Uterus (tissue), 4 donors: Measurements from ENCODE around the gene INTS4. TPM values are rescaled to one million over a fixed set of nuclear protein-coding genes. Genes with fewer than 3 reads are reported as not detected.
"Not testable (repeated sequence)": the region's sequence is repeated elsewhere in the genome, so short reads cannot be mapped to it uniquely, and the experiment has no call there.

Source experiments
- DNase-seq, 2 donors: peaks; one replicate each; pipeline ENCODE4 v3.0.0-alpha.2; 2019 to 2020
- H3K27ac ChIP-seq, 2 donors: fragments of 200-600 bp; sonication (generic); 1 replicate in 1 of 2; 2 replicates in 1 of 2; pipeline ENCODE4 v1.5.1; 2016 to 2018
- H3K27me3 ChIP-seq, 2 donors: fragments of 200-600 bp; sonication (generic); one replicate each; pipeline ENCODE4 v1.5.1; 2018 to 2019; ENCODE audit warnings: control low read depth in 1 of 2
- H3K36me3 ChIP-seq, 2 donors: fragments of 200-600 bp; sonication (generic); one replicate each; pipeline ENCODE4 v1.5.1; 2019; ENCODE audit warnings: control low read depth in 1 of 2
- H3K4me1 ChIP-seq, 2 donors: fragments of 200-600 bp; sonication (generic); one replicate each; pipeline ENCODE4 v1.5.1; 2018 to 2019; ENCODE audit warnings: control low read depth in 1 of 2
- H3K4me3 ChIP-seq, 2 donors: fragments of 200-600 bp; sonication (generic); 1 replicate in 1 of 2; 2 replicates in 1 of 2; pipeline ENCODE4 v1.5.1; 2018 to 2019; ENCODE audit warnings: mild to moderate bottlenecking in 1 of 2
- H3K9me3 ChIP-seq, 2 donors: fragments of 200-600 bp; sonication (generic); one replicate each; pipeline ENCODE4 v1.5.1; 2019; ENCODE audit warnings: control low read depth in 1 of 2
- POLR2A ChIP-seq, 2 donors: fragments of 450-650 bp; IDR thresholded peaks; one replicate each; pipeline ENCODE4 v1.6.1; 2016; ENCODE audit warnings: antibody characterized with exemption in 2 of 2, mild to moderate bottlenecking in 1 of 2, moderate library complexity in 1 of 2
- intact Hi-C: fragments of 100-400 bp; cut with DNase I; formaldehyde crosslinking; loops from one replicate; pipeline ENCODE4 v1.15.1; 2023; ENCODE audit warnings: low total_unique reads
- total RNA-seq, 4 donors: library from RNA; depleted of rRNA in 3 of 4; stranded (reverse); fragments of >200 nt in 3 of 4; gene quantifications; one replicate each; pipeline versions ENCODE4 v1.1.0 to v1.2.4, GENCODE V29; 2014 to 2023
- TF ChIP-seq, protein P1 (sequence below), 4 experiments: fragments of 200-600 bp in 2 of 4; fragments of 450-650 bp in 2 of 4; sonication (generic) in 2 of 4; IDR thresholded peaks; one replicate each; pipeline ENCODE4 v1.5.1; 2016 to 2019; ENCODE audit warnings: antibody characterized with exemption in 4 of 4, mild to moderate bottlenecking in 2 of 4, moderate library complexity in 1 of 4
- donor health status: DM: yes; HTN: yes; CAD: no.

INTS4 gene, protein sequence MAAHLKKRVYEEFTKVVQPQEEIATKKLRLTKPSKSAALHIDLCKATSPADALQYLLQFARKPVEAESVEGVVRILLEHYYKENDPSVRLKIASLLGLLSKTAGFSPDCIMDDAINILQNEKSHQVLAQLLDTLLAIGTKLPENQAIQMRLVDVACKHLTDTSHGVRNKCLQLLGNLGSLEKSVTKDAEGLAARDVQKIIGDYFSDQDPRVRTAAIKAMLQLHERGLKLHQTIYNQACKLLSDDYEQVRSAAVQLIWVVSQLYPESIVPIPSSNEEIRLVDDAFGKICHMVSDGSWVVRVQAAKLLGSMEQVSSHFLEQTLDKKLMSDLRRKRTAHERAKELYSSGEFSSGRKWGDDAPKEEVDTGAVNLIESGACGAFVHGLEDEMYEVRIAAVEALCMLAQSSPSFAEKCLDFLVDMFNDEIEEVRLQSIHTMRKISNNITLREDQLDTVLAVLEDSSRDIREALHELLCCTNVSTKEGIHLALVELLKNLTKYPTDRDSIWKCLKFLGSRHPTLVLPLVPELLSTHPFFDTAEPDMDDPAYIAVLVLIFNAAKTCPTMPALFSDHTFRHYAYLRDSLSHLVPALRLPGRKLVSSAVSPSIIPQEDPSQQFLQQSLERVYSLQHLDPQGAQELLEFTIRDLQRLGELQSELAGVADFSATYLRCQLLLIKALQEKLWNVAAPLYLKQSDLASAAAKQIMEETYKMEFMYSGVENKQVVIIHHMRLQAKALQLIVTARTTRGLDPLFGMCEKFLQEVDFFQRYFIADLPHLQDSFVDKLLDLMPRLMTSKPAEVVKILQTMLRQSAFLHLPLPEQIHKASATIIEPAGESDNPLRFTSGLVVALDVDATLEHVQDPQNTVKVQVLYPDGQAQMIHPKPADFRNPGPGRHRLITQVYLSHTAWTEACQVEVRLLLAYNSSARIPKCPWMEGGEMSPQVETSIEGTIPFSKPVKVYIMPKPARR
- 10 to 100 TPM; 13.8 to 68.8 (median 45.7) TPM for total RNA-seq

DNA sequence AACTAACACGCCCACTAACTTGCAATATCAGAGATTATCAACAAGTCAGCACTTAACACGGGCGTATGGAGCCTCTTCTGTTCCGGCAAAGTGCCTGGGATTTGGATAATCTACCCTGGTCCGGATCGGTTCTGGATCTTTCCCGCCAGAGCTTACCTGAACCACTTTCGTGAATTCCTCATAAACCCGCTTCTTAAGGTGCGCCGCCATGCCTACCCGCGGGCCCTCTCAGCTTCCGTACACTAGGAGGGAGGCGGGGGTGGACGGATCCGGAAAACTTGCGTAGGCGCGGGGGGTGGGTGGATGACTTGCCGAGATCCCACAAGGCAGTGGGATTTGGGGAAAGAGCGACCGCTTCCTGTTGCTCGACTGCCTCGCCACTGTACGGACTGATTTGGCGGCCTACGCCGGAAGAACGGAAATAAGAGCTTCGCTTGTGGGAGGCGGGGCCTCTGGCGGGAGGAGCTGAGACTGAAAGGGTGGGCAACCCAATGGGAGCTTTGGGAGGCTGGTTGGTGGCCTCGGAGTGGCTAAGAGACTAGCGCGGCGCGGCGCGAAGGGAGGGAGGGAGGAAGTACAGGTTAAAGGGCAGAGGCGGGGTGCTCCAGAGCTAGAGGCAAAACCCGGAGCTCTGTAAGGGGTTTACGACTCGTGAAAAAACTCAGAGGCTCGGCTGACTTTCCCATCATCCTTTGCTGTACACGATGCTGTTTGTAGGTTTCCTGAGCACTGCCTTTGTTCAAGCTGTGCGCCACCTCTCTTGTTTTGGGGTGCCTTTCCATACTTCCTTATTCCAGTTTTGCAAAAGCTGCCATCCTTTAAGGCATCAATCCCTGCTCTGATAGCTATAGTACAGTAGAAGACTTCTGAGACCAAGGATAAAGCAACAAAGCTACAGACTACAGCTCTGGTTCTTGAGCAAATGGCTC, at the start of gene INTS4:
Gene INTS4 (minus strand): TSS at position 235 of the 929 bp plus-strand sequence. CDS start 25 bp downstream, at position 210.
- H3K27me3 ChIP-seq = no peaks in the 10 kb centered on the region
- no peaks in the 10 kb centered on the region for H3K36me3 ChIP-seq
- intact Hi-C loops = loop anchor here (5.0 kb wide), 1 partner anchor 172 kb away; the partner anchor contains the start of genes AAMDC and RSF1

DNA sequence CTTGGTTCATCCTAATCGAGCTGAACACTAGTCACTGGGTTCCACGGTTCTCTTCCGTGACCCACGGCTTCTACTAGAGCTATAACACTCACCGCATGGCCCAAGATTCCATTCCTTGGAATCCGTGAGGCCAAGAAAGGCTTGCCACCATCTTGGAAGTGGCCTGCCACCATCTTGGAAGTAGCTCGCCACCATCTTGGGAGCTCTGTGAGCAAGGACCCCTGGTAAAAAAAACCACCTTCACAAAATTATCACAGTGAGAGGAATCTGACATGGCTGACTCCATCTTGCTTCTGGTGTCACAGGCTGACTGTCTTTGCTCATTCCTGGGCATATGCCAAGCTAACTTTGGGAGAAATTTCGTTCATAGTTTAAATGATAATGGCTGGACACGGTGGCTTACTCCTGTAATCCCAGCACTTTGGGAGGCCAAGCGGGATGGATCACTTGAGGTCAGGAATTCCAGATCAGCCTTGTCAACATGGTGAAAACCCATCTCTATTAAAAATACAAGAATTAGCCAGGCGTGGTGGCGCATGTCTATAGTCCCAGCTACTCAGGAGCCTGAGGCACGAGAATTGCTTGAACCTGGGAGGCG, 47.5 kb upstream of the INTS4 start:
- Histone ChIP-seq H3K4me3 (no peak overlapping the region), H3K4me1 (no peaks in the 10 kb centered on the region), H3K27me3 (no peaks in the 10 kb centered on the region), H3K36me3 (no peaks in the 10 kb centered on the region), H3K27ac (no peak overlapping the region), H3K9me3 (no peaks in the 10 kb centered on the region)
- DNase-seq = no peak
- intact Hi-C loops = no loop called here
- no peak for TF ChIP-seq POLR2A (IDR thresholded peaks at IDR 0.05)
- TF ChIP-seq, protein P1, sequence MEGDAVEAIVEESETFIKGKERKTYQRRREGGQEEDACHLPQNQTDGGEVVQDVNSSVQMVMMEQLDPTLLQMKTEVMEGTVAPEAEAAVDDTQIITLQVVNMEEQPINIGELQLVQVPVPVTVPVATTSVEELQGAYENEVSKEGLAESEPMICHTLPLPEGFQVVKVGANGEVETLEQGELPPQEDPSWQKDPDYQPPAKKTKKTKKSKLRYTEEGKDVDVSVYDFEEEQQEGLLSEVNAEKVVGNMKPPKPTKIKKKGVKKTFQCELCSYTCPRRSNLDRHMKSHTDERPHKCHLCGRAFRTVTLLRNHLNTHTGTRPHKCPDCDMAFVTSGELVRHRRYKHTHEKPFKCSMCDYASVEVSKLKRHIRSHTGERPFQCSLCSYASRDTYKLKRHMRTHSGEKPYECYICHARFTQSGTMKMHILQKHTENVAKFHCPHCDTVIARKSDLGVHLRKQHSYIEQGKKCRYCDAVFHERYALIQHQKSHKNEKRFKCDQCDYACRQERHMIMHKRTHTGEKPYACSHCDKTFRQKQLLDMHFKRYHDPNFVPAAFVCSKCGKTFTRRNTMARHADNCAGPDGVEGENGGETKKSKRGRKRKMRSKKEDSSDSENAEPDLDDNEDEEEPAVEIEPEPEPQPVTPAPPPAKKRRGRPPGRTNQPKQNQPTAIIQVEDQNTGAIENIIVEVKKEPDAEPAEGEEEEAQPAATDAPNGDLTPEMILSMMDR (IDR thresholded peaks at IDR 0.05) = no peak

More for the DNA sequence above, at the start of gene INTS4:
- peak; percentile 99 for DNase-seq
- Histone ChIP-seq H3K4me3 (peak within 1 kb of the TSS; percentile 53 to 79), H3K4me1 (no peaks in the 10 kb centered on the region), H3K27ac (peak within 1 kb of the TSS; percentile 80 to 85), H3K9me3 (no peaks in the 10 kb centered on the region)
- TF ChIP-seq POLR2A (IDR thresholded peaks at IDR 0.05) = peak in 1 of 2 donors; percentile 46
- TF ChIP-seq, protein P1 (IDR thresholded peaks at IDR 0.05) = peak in 2 of 4 experiments; percentile 15 to 29

DNA sequence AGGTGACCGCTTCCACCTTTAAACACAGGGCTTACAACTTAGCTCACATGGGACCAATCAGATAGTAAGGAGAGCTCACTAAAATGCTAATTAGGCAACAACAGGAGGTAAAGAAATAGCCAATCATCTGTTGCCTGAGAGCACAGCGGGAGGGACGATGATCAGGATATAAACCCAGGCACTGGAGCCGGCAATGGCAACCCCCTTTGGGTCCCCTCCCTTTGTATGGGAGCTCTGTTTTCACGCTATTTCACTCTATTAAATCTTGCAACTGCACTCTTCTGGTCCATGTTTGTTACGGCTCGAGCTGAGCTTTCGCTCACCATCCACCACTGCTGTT, 46.9 kb upstream of the INTS4 start:
- H3K4me1 ChIP-seq, H3K4me3 ChIP-seq, H3K36me3 ChIP-seq, intact Hi-C loops, H3K27me3 ChIP-seq, H3K27ac ChIP-seq, DNase-seq, H3K9me3 ChIP-seq: not testable (repeated sequence)

DNA sequence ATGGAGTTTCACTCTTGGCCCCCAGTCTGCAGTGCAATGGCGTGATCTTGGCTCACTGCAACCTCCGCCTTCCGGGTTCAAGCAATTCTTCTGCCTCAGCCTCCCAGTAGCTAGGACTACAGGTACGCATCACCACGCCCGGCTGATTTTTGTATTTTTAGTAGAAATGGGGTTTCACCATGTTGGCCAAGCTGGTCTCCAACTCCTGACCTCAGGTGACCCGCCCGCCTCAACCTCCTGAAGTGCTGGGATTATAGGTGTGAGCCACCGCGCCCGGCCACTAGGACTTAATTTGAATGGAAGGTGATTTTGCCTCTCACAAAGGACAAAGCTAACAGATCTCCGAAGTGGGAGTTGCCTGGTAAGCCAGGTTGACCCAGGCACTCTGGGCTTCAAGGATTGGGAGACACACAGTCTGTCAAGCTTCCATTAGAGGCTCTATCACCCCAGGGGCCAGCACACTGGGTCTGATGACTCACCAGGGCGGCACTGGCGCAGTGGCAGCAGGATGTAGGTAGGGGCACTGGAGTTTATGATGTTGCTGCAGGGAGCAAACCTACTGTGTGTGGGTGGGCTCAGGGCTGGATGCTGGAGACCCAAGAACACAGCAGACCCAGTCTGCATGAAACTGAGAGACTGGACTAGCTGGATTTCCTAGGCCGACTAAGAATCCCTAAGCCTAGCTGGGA, 46.4 kb upstream of the INTS4 start:
- TF ChIP-seq, protein P1 (IDR thresholded peaks at IDR 0.05) = no peak
- TF ChIP-seq POLR2A (IDR thresholded peaks at IDR 0.05) = no peak
- H3K4me3 ChIP-seq = no peak overlapping the region
- H3K36me3 ChIP-seq = no peaks in the 10 kb centered on the region
- H3K27me3 ChIP-seq = no peaks in the 10 kb centered on the region
- intact Hi-C loops = no loop called here
- no peaks in the 10 kb centered on the region for H3K9me3 ChIP-seq
- DNase-seq = no peak
- H3K27ac ChIP-seq = peak overlapping the region; percentile 70 to 71
- H3K4me1 ChIP-seq = no peaks in the 10 kb centered on the region
